ENCODE data around the gene KATNAL2. TPM values are rescaled to one million over a fixed set of nuclear protein-coding genes. Genes with fewer than 3 reads are reported as not detected.

KATNAL2 gene
- total RNA-seq, 2 experiments from 2014 or later, result 1.1 to 1.4 TPM

DNA sequence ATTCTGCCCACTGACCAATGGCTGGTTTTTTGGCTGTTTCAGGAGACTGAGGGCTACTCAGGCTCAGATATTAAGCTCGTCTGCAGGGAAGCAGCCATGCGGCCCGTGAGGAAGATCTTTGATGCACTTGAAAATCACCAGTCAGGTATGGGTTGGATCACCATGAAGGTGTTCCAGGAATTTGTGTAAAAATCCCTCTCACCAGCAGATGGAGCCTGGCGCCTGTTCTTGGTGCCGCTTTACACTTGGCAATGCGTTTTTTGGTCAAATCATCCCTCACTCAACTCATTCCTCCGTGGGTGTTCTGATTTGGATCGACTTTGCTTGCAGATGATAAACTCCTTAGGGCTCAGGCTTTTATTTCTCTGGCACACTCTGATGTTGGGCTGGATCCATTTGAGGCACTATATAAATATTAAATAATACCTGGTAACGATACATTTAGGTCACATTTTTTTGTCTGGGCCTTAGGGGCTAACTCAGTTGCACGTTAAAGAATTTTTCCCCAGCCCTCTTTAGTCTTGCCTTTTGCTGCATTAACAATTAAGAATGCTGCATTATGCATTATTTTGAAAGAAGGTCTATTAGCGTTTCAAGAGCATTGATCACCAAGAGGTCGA lies 182.9 kb downstream of the KATNAL2 start:
- CTCF ChIA-PET, result interaction anchor here (0.9 to 2.7 kb wide), 5 partner anchors 11 to 648 kb away, joined by 3 to 32 read pairs (median 4); no protein-coding TSS in a partner anchor
- intact Hi-C loops (cut with DNase I, micrococcal nuclease), result loop anchor here (1.0 to 2.0 kb wide), 3 partner anchors 105 to 649 kb away; no protein-coding TSS in a partner anchor
- Mint-ChIP-seq H3K27ac (no peak overlapping the region), H3K9me3 (ENCODE audit: low read depth) (no peaks in the 10 kb centered on the region), H3K4me3 (no peak overlapping the region), H3K27me3 (no peaks in the 10 kb centered on the region), H3K4me1 (no peaks in the 10 kb centered on the region), H3K36me3 (ENCODE audit: low read depth) (peaks cover 3% of the 10 kb centered on the region)
- POLR2A ChIA-PET, result no interaction called here
- DNase-seq, result peak; percentile 78
- ATAC-seq, result peak; percentile 77

DNA sequence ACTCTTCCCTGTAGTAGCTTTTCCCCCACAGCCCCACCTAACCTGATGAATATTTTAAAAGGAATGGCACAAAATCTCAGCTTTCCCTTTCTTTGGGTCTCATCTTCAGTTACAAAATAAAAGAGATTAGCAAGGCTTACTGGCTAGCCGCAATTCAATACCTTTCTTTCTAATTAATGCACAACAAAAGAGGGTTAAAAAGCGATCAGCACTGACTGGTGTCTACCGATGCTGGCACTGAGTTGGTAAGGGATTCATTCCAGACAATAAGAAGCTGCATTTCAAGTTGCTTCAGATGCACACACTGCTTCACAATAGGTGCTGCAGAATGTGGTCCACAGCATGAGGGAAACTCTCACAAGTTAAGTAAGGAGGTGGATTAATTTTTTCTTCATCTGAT lies 191.0 kb downstream of the KATNAL2 start:
- no peaks in the 10 kb centered on the region for H3K9me3 Mint-ChIP-seq (ENCODE audit: low read depth)
- intact Hi-C loops (cut with DNase I, micrococcal nuclease), result no loop called here
- no peak for ATAC-seq
- H3K4me3 Mint-ChIP-seq, result no peak overlapping the region
- CTCF ChIA-PET, result no interaction called here
- no peak for DNase-seq
- no peaks in the 10 kb centered on the region for H3K4me1 Mint-ChIP-seq
- POLR2A ChIA-PET, result no interaction called here
- peaks cover 13% of the 10 kb centered on the region for H3K36me3 Mint-ChIP-seq (ENCODE audit: low read depth)
- H3K27ac Mint-ChIP-seq, result no peak overlapping the region
- H3K27me3 Mint-ChIP-seq, result no peaks in the 10 kb centered on the region

DNA sequence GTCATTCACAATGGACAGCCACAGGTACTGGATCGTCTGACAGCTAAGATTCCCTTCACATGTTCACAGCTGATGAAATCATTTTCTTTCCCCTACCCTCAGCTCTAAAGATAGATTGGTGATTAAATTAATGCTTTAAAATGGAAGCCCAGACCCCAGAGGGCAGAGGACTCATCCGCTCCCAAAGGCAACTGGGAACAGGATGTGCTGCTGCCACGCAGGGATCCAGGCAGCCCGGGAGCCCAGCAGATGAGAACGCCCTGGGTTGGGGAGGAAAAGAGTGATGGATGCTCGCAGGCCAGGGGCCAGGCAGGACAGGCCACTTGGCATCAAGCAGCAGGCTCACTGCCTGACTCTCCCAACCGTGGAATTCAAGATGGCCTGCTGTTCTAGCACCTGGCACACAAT lies 191.6 kb downstream of the KATNAL2 start:
- ATAC-seq, result no peak
- Mint-ChIP-seq H3K9me3 (ENCODE audit: low read depth) (no peaks in the 10 kb centered on the region), H3K4me1 (no peaks in the 10 kb centered on the region), H3K27ac (no peak overlapping the region), H3K36me3 (ENCODE audit: low read depth) (peaks cover 13% of the 10 kb centered on the region), H3K4me3 (no peak overlapping the region), H3K27me3 (no peaks in the 10 kb centered on the region)
- ChIA-PET CTCF (no interaction called here), POLR2A (no interaction called here)
- no peak for DNase-seq
- intact Hi-C loops (cut with DNase I, micrococcal nuclease), result no loop called here

DNA sequence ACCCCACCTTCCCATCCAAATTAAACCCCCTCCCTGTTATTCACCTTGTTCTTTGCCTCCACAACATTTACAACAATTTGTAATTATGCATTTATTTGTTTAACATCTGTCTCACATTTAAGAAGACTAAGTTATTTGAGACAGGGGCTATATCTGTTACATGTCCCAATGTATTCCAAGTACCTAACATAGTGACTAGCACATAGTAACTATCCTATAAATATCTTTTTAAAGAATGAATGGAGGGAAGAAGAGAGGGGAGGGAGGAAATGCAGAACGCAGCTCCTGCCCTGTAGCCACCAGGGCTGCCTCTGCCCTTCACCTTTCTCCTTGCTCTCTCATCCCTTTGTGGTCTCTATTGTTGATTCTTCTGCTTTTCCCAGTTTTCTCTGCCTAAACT lies 192.3 kb downstream of the KATNAL2 start:
- ChIA-PET CTCF (interaction anchor here (1.0 kb wide), 1 partner anchor 60 kb away, joined by 3 read pairs; no protein-coding TSS in a partner anchor), POLR2A (no interaction called here)
- H3K27me3 Mint-ChIP-seq, result no peaks in the 10 kb centered on the region
- no peaks in the 10 kb centered on the region for H3K4me1 Mint-ChIP-seq
- intact Hi-C loops (cut with DNase I, micrococcal nuclease), result no loop called here
- no peaks in the 10 kb centered on the region for H3K9me3 Mint-ChIP-seq (ENCODE audit: low read depth)
- no peak for ATAC-seq
- no peak overlapping the region for H3K4me3 Mint-ChIP-seq
- H3K27ac Mint-ChIP-seq, result no peak overlapping the region
- H3K36me3 Mint-ChIP-seq (ENCODE audit: low read depth), result peaks cover 15% of the 10 kb centered on the region
- no peak for DNase-seq

DNA sequence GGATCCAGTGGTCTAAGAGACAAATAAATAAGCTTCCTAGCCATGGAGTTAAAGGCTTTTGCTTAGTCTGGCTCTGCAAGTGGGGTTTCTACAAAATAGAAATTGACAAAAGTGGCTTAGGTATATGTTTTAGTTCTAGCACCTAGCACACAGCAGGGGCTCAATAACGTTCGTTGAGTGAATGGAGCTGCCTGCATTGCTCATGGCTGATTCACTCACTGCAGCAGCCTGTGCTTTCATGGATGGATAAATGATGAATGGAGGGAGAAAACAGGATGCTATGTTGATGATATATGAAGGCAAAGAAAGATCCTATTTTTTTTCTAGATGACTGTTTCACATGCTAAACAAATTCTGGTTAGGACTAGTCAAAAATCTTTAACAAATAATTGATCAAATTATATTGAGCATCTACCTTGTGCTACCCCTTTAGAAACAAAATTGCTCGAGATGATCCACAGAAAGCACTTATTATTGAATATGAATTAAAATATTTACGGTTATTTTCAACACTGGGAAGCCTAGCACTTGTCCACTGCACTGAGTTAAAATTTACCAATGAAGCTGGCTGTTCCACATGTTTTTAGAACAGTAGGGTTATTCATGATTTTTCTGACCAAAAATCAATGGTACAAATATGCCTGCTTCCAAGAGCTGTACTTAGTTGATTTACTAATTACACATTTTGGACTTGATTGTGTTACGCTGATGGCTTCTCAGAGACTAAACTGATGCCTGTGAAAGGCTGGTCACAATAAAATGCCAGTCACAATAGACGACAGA lies 193.3 kb downstream of the KATNAL2 start:
- Mint-ChIP-seq H3K27ac (no peak overlapping the region), H3K9me3 (ENCODE audit: low read depth) (no peaks in the 10 kb centered on the region), H3K4me1 (no peaks in the 10 kb centered on the region), H3K36me3 (ENCODE audit: low read depth) (peaks cover 21% of the 10 kb centered on the region), H3K4me3 (no peak overlapping the region), H3K27me3 (no peaks in the 10 kb centered on the region)
- DNase-seq (no peak), ATAC-seq (no peak)
- intact Hi-C loops (cut with DNase I, micrococcal nuclease), result no loop called here
- CTCF ChIA-PET, result interaction anchor here (0.6 to 1.1 kb wide), 4 partner anchors 9 to 106 kb away, joined by 3 to 5 read pairs (median 4); no protein-coding TSS in a partner anchor
- POLR2A ChIA-PET, result interaction anchor here (0.6 kb wide), 1 partner anchor 46 kb away, joined by 3 read pairs; no protein-coding TSS in a partner anchor

DNA sequence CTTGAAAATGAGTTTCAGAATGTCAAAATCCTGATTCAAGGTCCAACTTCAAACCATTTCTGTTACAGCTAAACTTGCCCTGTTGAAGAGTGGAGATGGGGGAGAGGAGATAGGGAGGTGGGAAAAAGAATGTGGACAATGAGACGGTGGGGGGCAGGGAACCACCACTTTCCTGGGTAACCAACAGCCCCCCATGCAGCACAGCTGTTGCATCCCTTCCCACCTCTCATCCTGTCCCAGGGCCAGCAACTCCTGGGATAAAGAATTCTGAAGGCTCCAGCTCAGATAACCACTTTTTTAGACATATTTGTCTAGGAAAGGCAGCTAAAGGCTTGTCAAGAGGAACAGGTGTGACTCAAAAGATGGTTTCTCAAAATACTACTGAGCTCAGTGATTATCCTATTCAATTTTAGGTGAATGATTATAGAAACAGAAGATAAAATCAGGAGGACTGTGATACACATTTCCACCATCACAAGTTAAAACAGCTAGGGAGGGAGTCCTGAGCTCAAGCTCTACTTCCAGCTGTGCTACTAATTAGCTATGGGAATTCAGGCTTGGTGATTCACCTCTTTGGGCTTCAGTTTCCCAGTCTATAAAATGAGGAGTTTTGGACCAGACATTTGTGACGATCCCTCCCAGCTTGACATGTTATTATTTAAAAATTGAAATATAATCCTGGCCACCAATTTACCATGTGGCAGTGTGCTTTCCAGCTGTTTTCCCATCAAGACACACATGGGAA lies 196.6 kb downstream of the KATNAL2 start:
- H3K9me3 Mint-ChIP-seq (ENCODE audit: low read depth), result no peaks in the 10 kb centered on the region
- no peak overlapping the region for H3K4me3 Mint-ChIP-seq
- CTCF ChIA-PET, result interaction anchor here (1.0 to 1.8 kb wide), 3 partner anchors 10 to 91 kb away, joined by 3 to 9 read pairs (median 4); no protein-coding TSS in a partner anchor
- H3K27me3 Mint-ChIP-seq, result no peaks in the 10 kb centered on the region
- POLR2A ChIA-PET, result no interaction called here
- intact Hi-C loops (cut with DNase I, micrococcal nuclease), result no loop called here
- peaks cover under 1% of the 10 kb centered on the region for H3K4me1 Mint-ChIP-seq
- no peak overlapping the region for H3K27ac Mint-ChIP-seq
- peaks cover 29% of the 10 kb centered on the region for H3K36me3 Mint-ChIP-seq (ENCODE audit: low read depth)
- DNase-seq (no peak), ATAC-seq (no peak)

DNA sequence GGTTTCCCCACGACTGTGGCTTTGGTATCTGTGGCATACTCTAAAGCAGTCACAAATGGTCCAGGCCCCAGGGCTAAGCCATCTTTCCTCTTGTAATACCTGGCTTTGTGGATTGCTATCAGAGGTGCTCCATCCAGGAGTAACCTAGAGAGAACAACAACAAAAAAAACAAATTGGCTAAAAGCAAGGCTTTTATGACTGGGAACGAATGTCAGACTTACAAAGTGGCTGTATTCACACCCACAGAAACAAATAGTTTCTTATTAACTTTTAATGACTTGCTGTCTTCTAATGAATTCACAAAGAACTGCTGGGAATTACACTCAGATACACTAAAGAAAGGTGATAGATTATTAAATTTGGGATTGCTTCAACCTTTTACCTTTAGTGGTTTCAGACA lies 197.8 kb downstream of the KATNAL2 start:
- DNase-seq (no peak), ATAC-seq (no peak)
- H3K4me3 Mint-ChIP-seq, result no peak overlapping the region
- intact Hi-C loops (cut with DNase I, micrococcal nuclease), result no loop called here
- no peaks in the 10 kb centered on the region for H3K27me3 Mint-ChIP-seq
- peaks cover 39% of the 10 kb centered on the region for H3K36me3 Mint-ChIP-seq (ENCODE audit: low read depth)
- peaks cover 13% of the 10 kb centered on the region for H3K4me1 Mint-ChIP-seq
- no peak overlapping the region for H3K27ac Mint-ChIP-seq
- H3K9me3 Mint-ChIP-seq (ENCODE audit: low read depth), result no peaks in the 10 kb centered on the region
- POLR2A ChIA-PET, result no interaction called here
- CTCF ChIA-PET, result no interaction called here

DNA sequence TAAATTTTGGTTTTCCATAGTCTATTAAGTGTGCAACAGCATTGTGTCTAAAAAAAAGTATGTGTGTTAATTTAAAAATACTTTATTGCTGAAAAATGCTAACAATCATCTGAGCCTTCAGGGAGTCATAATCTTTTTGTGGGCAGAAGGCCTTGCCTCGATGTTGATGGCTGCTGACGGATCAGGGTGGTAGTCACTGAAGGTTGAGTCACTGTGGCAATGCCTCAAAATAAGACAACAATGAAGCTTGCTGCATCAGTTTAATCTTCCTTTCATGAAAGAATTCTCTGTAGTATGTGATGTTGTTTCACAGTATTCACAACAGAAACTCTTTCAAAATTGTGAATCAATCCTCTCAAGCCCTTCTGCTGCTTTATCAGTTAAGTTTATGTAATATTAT lies 201.6 kb downstream of the KATNAL2 start:
- H3K27me3 Mint-ChIP-seq, result no peaks in the 10 kb centered on the region
- peaks cover 43% of the 10 kb centered on the region for H3K36me3 Mint-ChIP-seq (ENCODE audit: low read depth)
- ChIA-PET CTCF (interaction anchor here (2.0 kb wide), 1 partner anchor 86 kb away, joined by 6 read pairs; no protein-coding TSS in a partner anchor), POLR2A (no interaction called here)
- DNase-seq (peak; percentile 19), ATAC-seq (no peak)
- H3K9me3 Mint-ChIP-seq (ENCODE audit: low read depth), result no peaks in the 10 kb centered on the region
- H3K4me3 Mint-ChIP-seq, result no peak overlapping the region
- H3K4me1 Mint-ChIP-seq, result peaks cover 35% of the 10 kb centered on the region
- H3K27ac Mint-ChIP-seq, result no peak overlapping the region
- intact Hi-C loops (cut with DNase I, micrococcal nuclease), result no loop called here

DNA sequence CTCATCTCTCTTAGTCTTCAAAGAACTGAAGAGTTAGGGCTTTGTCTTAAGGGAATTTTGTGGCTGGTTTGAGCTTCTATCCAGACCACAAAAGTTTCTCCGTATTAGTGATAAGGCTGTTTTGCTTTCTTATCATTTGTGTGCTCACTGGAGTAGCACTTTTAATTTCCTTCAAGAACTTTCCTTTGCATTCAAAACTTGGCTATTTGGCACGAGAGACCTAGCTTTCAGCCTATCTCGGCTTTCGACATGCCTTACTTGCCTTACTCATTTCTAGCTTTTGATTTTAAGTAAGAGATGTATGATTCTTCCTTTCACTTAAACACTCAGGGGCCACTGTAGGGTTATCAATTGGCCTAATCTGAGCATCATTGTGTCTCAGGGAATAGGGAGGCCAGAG lies 203.0 kb downstream of the KATNAL2 start:
- ChIA-PET POLR2A (interaction anchor here (0.6 to 1.1 kb wide), 4 partner anchors 29 to 129 kb away, joined by 3 to 4 read pairs (median 3); no protein-coding TSS in a partner anchor), CTCF (interaction anchor here (1.3 to 2.0 kb wide), 3 partner anchors 19 to 84 kb away, joined by 4 to 6 read pairs (median 5); no protein-coding TSS in a partner anchor)
- Mint-ChIP-seq H3K36me3 (ENCODE audit: low read depth) (peaks cover 46% of the 10 kb centered on the region), H3K4me1 (peaks cover 36% of the 10 kb centered on the region), H3K27ac (peak overlapping the region; percentile 33), H3K9me3 (ENCODE audit: low read depth) (no peaks in the 10 kb centered on the region), H3K4me3 (no peak overlapping the region), H3K27me3 (no peaks in the 10 kb centered on the region)
- peak; percentile 95 for ATAC-seq
- peak; percentile 32 for DNase-seq
- intact Hi-C loops (cut with DNase I, micrococcal nuclease), result loop anchor here (1.0 to 5.0 kb wide), 3 partner anchors 30 to 54 kb away; partner anchors contain the start of gene HDHD2 (in 1 of the 2)

DNA sequence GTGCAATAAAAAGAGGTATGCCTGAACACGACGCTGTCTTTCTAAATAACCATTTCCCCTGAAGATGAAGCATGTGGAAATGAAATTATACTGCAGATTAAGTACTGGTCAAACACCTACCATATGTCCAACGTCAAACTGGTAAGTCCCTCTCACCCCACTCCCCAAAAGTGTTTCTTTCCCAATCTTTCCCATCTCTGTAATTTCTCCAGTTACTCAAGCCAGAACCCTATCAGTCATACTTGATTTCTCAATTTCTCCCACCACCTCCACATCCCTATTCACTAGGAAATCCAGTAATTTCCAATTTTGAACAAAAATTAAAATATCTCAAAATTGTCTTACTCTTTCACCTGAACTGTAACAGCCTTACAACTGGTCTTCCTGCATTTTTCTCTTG lies 203.7 kb downstream of the KATNAL2 start:
- H3K9me3 Mint-ChIP-seq (ENCODE audit: low read depth), result no peaks in the 10 kb centered on the region
- ChIA-PET POLR2A (interaction anchor here (0.6 kb wide), 1 partner anchor 84 kb away, joined by 3 read pairs; no protein-coding TSS in a partner anchor), CTCF (interaction anchor here (0.7 to 2.0 kb wide), 3 partner anchors 20 to 138 kb away, joined by 3 to 6 read pairs (median 5); no protein-coding TSS in a partner anchor)
- no peaks in the 10 kb centered on the region for H3K27me3 Mint-ChIP-seq
- DNase-seq (no peak), ATAC-seq (no peak)
- H3K27ac Mint-ChIP-seq, result peak overlapping the region; percentile 55
- H3K4me3 Mint-ChIP-seq, result no peak overlapping the region
- peaks cover 36% of the 10 kb centered on the region for H3K4me1 Mint-ChIP-seq
- intact Hi-C loops (cut with DNase I, micrococcal nuclease), result loop anchor here (2.0 to 5.0 kb wide), 2 partner anchors 41 to 54 kb away; no protein-coding TSS in a partner anchor
- H3K36me3 Mint-ChIP-seq (ENCODE audit: low read depth), result peaks cover 45% of the 10 kb centered on the region

DNA sequence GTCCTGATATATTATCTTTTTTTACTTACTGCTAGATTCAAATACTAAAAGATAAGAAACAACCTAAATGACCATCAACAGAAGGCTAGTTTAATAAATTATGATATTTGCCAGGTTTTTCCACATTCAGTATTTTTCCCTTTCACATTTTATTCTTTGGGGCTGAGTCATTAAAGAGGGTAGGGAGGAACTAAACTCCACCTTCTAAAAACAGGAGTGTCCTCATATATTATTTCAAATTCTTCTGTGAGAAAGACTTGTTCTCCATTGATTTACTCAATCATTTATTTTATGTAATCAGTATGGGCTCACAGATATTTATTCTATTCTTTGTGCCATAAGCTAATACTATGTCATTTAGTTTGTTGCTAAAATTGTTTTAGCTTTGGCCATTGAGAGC lies 223.9 kb downstream of the KATNAL2 start:
- intact Hi-C loops (cut with DNase I, micrococcal nuclease), result no loop called here
- H3K36me3 Mint-ChIP-seq (ENCODE audit: low read depth), result peaks cover 29% of the 10 kb centered on the region
- CTCF ChIA-PET, result interaction anchor here (0.6 kb wide), 1 partner anchor 97 kb away, joined by 4 read pairs; no protein-coding TSS in a partner anchor

More for the DNA sequence above, 223.9 kb downstream of the KATNAL2 start:
- H3K4me1 Mint-ChIP-seq, result peaks cover 10% of the 10 kb centered on the region
- POLR2A ChIA-PET, result no interaction called here
- no peak overlapping the region for H3K4me3 Mint-ChIP-seq
- DNase-seq (no peak), ATAC-seq (no peak)
- H3K27me3 Mint-ChIP-seq, result no peaks in the 10 kb centered on the region
- no peaks in the 10 kb centered on the region for H3K9me3 Mint-ChIP-seq (ENCODE audit: low read depth)
- H3K27ac Mint-ChIP-seq, result no peak overlapping the region

Measured in activated CD4-positive, alpha-beta T cell treated with anti-CD3 and anti-CD28 coated beads for 36 hours (primary cell).